Gastrocnemius medialis (tissue), 4 donors: ENCODE results near the gene TMEM60.

Experiments
- POLR2A ChIP-seq, 2 donors: fragments of 450-650 bp; IDR thresholded peaks; one replicate each; pipeline ENCODE4 v1.6.1; 2017; ENCODE audit warnings: antibody characterized with exemption in 2 of 2, mild to moderate bottlenecking in 2 of 2, moderate library complexity in 2 of 2
- TF ChIP-seq, protein P1 (sequence below), 5 experiments: fragments of 450-650 bp in 3 of 5; fragments of 200-600 bp in 2 of 5; sonication (generic) in 2 of 5; IDR thresholded peaks in 4 of 5; conservative IDR thresholded peaks in 1 of 5; 1 replicate in 4 of 5; 2 replicates in 1 of 5; pipeline ENCODE4 v1.5.1; 2016 to 2019; ENCODE audit warnings: antibody characterized with exemption in 5 of 5, mild to moderate bottlenecking in 3 of 5, moderate library complexity in 3 of 5

DNA sequence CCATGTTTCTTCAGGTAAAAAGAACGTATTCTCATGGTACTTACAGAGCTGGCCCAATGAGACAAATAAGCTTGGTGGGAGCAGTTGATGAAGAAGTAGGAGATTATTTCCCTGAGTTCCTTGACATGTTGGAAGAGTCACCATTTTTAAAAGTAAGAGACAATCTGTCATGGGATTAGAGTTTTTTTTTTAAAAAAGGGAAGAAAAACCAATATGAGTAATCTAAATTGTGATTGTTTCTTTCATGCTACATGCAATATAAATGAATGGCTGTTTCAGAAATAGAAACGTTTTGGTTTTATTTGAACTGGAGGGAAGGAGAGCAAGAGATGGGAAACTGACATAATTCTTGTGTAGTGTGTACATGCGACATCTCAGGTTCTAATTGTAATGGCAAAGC, 32.8 kb downstream of the TMEM60 start:
- TF ChIP-seq, protein P1, sequence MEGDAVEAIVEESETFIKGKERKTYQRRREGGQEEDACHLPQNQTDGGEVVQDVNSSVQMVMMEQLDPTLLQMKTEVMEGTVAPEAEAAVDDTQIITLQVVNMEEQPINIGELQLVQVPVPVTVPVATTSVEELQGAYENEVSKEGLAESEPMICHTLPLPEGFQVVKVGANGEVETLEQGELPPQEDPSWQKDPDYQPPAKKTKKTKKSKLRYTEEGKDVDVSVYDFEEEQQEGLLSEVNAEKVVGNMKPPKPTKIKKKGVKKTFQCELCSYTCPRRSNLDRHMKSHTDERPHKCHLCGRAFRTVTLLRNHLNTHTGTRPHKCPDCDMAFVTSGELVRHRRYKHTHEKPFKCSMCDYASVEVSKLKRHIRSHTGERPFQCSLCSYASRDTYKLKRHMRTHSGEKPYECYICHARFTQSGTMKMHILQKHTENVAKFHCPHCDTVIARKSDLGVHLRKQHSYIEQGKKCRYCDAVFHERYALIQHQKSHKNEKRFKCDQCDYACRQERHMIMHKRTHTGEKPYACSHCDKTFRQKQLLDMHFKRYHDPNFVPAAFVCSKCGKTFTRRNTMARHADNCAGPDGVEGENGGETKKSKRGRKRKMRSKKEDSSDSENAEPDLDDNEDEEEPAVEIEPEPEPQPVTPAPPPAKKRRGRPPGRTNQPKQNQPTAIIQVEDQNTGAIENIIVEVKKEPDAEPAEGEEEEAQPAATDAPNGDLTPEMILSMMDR (IDR thresholded peaks at IDR 0.05 in 4 of 5, conservative IDR thresholded peaks at IDR 0.05 in 1 of 5), result no peak
- TF ChIP-seq POLR2A (IDR thresholded peaks at IDR 0.05), result no peak
